G401 (cell line): ENCODE data around the gene SLC9B2. TPM values are rescaled to one million over a fixed set of nuclear protein-coding genes. Genes with fewer than 3 reads are reported as not detected.

ENCODE experiments used
- DNase-seq: peaks from one replicate; pipeline ENCODE4 v3.0.0-alpha.2; 2015; ENCODE audit warnings: low spot score
- in situ Hi-C: cut with HindIII; loops from 2 replicates; pipeline ENCODE4 v1.10.0; 2016; ENCODE audit warnings: low sequenced_read_pairs, mixed read lengths
- total RNA-seq: library from RNA; depleted of rRNA; stranded (reverse); fragments of >200 nt; shearing (Covaris generic); gene quantifications from 2 replicates; pipeline ENCODE4 v1.2.3, GENCODE V29; 2014

SLC9B2 gene
- total RNA-seq, 1 experiment from 2014 or later = 14.6 TPM

DNA sequence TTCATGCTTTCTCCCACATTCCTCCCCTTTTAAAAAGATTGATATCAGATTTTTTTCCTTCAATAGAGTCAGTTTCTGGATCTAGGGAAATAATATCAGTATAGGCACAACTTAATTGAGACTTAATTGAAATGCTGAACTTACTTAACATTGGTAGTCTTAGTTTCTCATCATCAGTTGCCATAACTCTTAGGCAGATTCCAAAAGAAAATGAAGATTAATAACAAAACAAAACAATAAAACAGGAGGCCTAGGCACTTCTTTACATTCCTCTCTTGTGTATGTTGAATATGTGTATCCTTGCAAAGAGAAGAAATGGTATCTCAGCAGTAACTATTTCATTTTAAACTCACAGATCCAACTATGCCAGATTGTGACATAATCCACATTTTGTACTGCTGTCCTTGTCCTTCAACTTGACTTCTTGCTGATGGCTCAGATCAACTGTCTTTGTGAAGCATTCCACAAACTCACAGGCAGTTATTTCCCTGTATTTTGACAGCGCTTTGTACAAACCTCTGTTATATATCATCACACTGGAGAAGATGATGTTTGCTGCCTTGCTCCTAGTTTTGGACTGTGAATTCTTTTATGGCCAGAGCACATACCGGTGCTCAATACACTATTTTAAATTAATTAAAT lies 9.1 kb upstream of the SLC9B2 start:
- no peak for DNase-seq
- in situ Hi-C loops = no loop called here

DNA sequence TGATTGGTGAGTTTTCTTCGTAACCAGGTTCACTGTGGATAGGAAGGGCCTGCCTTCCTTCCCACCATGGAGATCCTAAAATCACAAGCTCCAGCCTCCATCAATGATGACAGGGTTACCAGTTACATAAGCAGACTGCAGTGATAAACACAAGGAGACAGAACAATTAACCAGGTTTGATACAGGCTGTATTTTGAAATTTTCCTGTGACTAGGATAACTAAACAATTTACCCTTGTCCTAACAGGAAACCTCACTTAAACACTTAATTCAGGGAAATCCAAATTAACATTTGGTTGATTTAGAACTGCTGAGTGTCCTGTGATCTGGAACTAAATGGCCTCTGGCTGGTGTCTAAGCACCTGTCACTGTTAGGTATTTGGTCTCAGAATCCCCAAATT lies 3.1 kb upstream of the SLC9B2 start:
- in situ Hi-C loops = no loop called here
- DNase-seq = peak; percentile 75

DNA sequence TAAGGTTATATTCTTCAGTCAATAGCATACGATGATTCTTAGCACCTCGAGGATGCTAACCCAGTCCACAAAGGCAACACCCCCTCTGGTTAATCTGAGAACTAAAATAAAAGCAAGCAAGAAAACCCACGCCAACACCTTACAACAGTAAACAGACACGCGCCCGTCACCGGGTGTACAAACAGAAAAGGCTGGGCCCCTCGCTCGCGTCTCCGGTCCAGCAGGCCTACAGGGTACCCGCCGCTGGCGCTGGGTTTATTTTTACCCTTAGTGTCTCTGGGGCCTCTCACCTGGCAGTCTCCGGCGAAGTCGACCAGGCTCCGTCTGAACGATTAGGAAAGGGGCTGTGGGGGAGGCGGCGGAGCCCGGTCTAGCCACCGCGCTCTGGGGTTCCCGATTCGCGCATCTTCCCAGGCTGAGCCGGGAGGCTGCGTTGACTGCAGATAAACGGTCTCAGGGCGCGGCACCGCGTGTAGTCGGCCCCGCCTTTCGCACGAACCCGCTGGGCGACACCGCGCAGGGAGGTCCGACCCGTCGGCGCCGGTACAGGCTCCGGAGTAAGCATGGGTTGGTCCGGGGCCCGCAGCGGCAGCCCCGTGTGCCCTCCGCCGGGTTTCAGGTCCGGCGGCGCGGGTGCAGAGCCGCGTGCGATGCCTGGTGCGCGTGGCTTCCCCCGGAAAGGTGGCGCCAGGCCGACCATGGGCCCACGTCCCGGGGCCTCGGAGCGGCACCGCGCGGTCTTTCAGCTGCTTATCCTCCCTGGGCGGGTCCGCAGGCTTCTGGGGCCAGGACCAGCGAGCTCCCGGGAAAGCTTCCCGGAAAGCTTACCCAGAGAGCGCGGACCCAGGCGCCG lies 441 bp downstream of the SLC9B2 start:
- peak; percentile 74 for DNase-seq
- in situ Hi-C loops = no loop called here

DNA sequence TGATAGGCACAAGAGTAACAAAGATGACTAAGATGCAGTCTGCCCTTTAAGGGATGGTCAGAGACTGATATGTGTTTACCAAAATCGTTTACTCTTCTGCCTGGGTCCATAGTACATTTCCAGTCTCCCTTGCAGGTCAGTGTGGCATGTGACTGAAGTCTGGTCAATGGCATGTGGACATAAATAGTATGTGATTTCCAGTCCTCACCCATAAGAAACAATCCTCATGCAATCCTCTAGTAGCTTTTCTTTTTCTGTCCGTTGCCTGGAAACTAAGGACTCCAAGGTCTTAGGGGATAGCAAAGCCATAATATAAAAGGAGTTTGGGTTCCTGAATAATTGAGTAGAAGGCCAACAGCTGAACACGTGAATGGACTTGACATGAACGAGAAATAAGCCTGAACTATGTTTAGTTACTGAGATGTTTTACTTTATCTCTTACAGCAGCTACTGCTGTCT lies 1.1 kb downstream of the SLC9B2 start:
- in situ Hi-C loops = no loop called here
- DNase-seq = peak; percentile 72

DNA sequence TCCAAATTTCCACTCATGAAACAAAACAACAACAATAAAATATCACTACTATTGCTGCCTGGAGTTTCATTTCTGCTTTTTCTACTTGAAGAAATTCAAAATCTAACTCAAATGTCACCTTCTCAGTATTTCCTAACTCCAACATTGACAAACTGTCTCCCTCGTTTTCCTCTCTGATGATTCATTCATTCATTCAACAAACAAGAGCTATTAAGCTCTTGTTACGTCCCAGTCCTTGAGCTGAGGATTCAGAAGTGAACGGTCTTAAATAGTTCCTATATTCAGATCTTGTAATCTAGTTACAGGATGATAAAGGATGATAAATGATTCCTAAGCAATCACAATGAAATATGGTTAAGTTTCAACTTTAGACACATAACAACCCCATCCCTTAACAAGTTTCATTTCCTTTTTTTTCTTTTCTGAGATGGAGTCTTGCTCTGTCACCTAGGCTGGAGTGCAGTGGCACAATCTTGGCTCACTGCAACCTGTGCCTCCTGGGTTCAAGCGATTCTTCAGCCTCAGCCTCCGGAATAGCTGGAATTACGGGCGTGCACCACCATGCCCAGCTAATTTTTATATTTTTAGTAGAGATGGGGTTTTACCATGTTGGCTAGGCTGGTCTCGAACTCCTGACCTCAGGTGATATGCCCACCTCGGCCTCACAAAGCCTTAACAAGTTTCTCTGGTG lies 1.7 kb downstream of the SLC9B2 start:
- in situ Hi-C loops = no loop called here
- no peak for DNase-seq

DNA sequence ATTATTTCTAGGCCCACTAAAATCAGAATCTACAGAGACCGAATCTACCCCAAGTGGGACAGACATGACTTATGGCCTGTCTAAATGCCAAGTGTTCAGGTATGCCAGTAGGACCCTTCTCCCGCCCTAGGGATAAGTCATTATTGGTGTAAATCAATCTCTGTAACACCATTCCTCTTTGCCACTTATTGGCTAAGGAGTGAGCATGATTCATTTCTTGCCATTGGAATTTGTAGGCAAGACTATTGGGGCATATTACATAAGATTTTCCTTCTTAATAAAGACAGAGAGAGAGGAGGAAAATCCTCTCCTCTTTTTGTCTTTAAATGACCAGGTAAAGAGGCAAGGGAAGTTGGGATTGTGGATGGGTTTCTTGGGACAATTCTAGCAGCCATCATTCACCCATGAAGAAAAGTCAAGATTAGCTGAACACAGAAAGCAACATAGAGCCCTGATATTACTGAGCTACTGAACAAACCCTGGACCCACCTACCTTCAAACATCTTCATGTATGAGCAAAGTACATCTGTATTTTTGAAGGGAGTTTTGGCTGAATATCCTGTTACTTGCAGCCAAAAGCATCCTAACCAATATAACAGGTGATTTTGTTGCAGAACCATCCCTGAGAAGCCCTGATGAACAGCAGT lies 2.6 kb downstream of the SLC9B2 start:
- in situ Hi-C loops = no loop called here
- no peak for DNase-seq

DNA sequence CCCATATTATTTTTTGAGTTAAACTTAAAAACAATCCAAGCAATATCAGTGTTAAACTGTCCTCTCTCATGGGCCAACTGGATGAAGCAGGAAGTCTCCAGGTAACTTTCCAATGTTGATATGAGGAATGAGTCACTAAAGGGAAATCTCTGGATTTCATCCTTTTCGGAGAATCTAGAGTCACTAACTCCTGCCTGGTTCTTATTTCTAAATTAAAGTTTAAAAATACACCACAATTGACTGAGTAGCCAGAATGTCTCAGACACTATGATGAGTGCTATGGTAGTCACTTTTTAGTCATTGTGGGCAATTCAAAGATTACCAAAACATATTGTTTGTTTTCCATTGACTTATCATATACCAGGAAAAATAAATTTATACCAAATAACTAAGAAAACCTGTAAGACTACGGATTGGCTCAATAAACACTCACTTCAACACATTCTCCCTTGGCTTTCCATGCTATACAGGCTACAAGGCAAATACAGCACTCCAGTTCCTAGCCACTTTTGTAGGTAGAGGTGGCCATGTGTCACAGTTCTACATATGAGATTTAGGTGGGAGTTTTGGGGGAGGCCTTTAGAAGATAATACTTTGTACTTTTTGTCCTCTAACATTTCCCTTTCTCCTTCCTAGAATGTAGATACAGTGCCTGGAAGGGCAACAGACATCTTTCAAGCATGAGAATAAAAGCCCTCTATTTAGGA lies 8.6 kb downstream of the SLC9B2 start:
- DNase-seq = no peak
- in situ Hi-C loops = no loop called here

DNA sequence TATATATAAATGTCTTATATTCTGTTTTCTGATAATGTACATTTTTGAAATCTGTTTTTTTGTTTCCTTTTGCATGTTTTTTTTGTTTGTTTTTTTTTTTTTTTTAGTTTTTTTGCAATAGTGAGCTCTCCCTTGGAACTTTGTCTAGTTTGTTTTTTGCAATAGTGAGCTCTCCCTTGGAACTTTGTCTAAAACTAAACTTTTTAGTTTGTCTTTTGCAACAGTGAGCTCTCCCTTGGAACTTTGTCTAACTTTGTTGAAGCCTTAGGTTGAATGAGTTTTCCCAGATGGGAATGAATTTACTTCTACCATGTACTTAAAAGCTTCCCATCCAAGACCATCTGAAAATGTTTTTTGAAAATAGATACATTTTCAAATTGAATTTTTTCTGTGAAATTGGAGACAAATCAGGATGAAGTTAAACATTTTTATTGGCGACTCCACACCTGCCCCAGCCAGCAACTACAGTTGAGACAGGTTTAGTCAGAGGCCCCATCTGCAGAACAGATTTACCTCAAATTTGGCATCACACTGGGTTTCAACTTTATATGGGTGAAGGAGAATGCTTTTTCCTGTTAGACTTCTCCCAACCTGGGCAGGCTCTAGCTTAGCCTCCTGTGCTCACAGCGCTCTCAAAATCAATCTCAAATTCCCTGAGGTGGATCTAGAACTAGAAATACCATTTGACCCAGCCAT lies 16.0 kb downstream of the SLC9B2 start:
- in situ Hi-C loops = no loop called here
- DNase-seq = no peak

DNA sequence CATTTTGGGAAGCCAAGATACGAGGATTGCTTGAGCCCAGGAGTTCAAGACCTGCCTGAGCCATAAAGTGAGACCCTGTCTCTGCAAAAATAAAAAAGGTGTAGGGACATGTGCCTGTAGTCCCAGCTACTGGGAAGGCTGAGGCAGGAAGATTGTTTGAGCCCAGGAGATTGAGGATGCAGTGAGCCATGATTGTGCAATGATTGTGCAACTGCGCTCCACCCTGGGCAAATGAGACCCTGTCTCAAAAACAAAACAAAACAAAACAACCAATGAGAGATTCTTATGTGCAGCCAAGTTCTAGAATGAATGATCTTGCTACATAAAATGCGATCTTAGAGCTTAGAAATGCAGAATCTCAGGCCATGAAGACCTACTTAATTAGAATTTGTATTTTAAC lies 22.5 kb downstream of the SLC9B2 start:
- DNase-seq = no peak
- in situ Hi-C loops = no loop called here

DNA sequence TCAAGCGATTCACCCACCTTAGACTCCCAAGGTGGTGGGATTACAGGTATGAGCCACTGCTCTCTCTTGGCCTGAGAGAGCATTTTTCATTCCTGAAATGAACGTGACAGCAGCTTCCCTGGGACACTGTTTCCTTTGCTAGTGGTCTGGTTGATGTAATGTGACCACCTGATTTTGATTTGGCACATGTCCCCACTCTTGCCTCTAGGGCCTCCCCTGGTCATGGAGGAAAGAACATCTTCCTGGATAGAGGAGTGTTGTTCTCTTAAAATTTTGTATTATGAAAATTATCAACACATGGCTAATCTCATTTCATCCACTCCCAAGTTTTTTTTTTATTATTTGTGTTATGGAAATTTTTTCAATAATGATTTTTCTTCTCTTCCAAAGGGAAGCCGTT lies 23.8 kb downstream of the SLC9B2 start:
- DNase-seq = no peak
- in situ Hi-C loops = no loop called here

DNA sequence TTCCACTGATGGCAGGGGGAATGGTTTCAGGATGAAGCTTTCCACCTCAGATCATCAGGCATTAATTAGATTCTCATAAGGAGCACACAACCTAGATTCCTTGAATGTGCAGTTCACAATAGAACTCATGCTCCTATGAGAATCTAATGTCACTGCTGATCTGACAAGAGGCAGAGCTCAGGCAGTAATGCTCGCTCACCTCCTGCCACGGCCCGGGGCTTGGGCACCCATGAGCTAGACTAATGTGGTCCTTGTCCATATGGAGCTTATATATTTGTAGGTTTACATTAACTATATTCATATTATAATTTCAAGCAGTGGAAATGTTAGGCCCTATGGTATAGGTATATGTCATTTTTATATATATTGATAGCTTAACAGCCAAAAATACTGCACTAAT lies 24.4 kb downstream of the SLC9B2 start:
- in situ Hi-C loops = no loop called here
- DNase-seq = no peak

DNA sequence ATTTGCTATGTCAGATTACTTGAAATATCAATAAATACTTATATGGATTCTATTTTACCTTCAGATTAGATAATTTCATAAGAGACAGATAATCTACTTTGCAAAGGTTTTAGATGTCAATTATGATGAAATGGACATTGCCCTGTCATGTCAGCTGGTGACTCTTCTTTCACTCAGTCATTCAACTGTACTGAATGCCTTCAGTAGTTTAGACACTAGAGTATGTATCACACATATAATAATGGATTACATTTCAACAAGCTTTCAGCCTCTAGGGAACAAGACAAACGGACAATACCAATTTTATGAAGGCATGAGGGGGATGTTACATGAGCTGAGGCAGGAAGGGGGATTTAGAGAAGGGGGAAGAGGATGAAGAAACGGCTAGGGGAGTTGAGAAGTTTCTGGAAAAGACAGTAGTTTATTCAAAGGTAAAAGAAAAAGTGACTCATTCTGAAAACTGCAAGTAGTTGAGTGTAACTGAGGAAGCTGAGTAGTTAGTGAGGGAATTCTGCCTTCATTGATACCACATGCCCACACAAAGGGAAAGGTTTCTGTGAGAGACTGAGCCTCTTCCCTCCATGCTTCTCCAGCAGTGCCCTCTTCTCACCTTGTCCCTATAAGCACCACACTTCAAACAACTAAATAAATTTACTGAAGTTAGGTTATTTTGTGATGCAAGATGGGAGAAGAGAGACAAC lies 25.7 kb downstream of the SLC9B2 start:
- no peak for DNase-seq
- in situ Hi-C loops = no loop called here

DNA sequence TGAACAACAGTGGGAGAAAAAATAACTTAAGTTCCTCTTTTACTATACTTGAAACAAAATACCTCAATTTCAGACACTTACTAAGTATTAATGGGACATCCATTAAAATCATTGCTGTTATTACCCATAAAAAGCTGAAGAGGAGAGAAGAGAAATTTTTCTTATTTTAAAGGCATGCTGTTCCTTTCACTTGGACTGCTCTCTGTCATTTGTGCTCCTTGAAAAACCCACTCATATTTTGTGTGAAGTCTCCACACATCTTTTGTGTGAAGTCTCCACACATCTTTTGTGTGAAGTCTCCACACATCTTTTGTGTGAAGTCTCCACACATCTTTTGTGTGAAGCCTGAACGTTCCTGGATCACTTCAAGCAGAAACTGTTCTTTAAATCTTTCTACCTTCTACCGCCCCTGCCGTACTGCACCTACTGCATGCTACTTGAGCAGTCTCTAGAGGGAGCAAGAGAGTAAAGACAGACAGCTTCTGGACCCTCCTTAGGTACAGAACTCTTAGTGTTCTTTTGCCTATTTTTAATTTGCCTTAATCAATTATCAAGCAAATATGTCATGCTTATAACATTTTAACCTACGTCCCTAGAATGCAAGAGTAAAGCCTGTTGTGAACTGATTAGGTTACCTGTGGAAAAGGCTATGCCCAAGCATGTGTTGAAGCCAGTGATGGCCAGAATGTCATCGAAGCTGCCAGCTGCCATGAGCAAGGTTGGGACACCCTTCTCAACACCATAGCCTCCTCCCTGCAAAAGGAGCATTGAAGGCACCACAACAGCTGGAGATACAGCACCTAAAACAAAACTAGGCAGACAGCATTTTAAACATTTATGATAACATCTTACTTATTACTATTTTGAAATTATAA lies 29.9 kb downstream of the SLC9B2 start:
- DNase-seq = peak; percentile 64
- in situ Hi-C loops = no loop called here

DNA sequence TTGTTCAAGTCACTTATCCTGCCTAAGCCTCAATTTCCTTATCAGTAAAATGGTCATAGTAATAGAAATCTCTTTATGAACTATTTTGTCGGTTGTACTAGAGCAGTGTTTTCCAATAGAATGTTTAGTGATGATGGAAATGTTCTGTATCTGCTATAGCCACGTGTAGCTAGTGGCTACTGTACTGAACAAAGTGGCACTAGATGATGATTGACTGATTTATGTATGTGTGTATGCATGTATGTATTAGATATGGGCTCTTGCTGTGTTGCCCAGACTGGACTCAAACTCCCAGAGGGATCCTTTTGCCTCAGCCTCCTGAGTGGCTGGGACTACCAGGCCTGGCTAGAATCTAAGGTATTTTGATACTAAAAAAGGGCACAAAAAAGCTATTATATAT lies 32.4 kb downstream of the SLC9B2 start:
- in situ Hi-C loops = no loop called here
- no peak for DNase-seq

DNA sequence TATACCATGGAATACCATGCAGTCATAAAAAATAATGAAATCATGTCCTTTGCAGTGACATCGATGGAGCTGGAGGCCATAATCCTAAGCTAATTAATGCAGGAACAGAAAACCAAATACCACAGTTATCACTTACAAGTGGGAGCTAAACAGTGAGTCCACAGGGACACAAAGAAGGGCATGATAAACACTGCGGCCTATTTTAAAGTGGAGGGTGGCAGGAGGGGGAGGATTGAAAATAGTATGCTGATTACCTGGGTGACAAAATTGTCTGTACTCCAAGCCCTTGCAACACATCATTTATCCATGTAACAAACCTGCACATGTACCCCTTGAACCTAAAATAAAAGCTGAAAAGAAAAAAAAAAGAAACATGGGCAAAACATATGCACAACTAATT lies 40.4 kb downstream of the SLC9B2 start:
- in situ Hi-C loops = no loop called here

DNA sequence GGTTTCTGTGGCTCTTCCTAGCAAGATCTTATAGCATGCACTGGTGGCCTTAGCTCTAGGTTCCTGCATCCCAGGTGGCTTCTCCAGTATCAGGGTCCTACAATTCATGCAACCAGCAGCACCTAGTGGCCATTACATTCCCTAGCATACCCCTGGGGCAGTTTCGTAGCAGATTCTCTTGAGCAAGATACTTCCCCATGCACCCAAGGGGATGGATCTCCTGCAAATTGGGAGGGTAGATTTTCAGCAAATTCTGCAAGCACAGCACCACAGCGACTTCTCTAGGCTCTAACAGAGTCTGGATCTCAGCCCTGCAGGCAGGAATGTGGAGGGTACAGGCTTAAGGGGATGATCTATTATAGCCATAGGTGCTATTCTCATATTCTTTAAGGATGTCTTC lies 44.0 kb downstream of the SLC9B2 start:
- in situ Hi-C loops = no loop called here
- DNase-seq = peak; percentile 11

More for the DNA sequence above, 40.4 kb downstream of the SLC9B2 start:
- no peak for DNase-seq

DNA sequence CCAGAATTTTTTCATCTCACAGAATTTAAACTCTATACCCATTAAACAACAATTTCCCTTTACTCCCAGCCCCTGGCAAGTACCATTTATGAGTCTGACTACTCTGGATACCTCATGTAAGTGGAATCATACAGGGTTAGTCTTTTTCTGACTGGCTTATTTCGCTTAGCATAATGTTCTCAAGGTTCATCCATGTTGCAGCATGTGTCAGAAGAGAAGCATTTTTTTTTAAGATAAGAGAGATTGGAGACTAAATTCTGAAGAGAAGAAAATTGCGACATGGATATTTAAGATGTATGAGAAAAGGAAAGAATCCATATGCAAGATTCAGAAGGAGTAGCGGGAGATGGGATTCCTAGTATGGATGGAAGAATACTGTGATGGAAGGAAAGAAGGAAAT lies 45.8 kb downstream of the SLC9B2 start:
- in situ Hi-C loops = no loop called here
- DNase-seq = no peak
